Keratinocyte (primary cell): Measurements from ENCODE around the gene PARP14.
A peak's percentile ranks its signal among the peaks of the same experiment; 100 is the strongest.

Experiments used
- CTCF ChIP-seq, 3 experiments: IDR thresholded peaks in 1 of 3; conservative IDR thresholded peaks in 1 of 3; optimal IDR thresholded peaks in 1 of 3; 2 replicates in 2 of 3; 3 replicates in 1 of 3; pipeline versions ENCODE3 to v1.5.1; 2011; ENCODE audit warnings: low read length in 3 of 3, mild to moderate bottlenecking in 3 of 3, moderate library complexity in 2 of 3, control low read depth in 1 of 3, inconsistent platforms in 1 of 3; ENCODE audit not compliant: insufficient read depth in 2 of 3; ENCODE audit errors: extremely low read depth in 1 of 3
- EZH2 ChIP-seq: IDR thresholded peaks from one replicate; pipeline ENCODE4 v1.6.1; 2012; ENCODE audit warnings: inconsistent platforms, mild to moderate bottlenecking, low read length, moderate library complexity

DNA sequence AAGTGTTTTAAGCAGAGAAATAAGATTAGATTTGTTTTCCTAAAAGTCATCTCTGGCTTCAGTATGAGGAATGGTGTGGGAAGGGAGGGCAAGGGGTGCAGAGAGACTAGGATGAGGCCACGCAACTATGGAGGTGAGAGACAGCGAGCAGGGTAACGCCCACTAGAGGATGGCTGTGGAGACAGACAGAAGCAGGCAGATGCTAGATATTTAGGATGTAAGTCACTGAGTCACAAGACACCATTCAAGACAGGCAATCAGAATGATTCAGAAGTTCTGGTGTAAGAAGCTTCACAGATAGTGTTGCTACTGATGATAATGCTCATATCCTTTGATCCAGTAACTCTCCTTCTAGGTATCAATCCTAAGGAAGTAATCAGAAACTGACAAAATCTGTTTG, 93.9 kb downstream of the PARP14 start:
- TF ChIP-seq CTCF (optimal IDR thresholded peaks at IDR 0.05 in 1 of 3, IDR thresholded peaks at IDR 0.05 in 1 of 3, conservative IDR thresholded peaks at IDR 0.05 in 1 of 3; ENCODE audit: extremely low read depth in 1 of 3, insufficient read depth in 2 of 3, low read length in 3 of 3) (peak; percentile 23 to 42 (median 25)), EZH2 (no peak)
